GM12891 (cell line): Measurements from ENCODE around the gene BAG5.
"Not testable (repeated sequence)": the region's sequence is repeated elsewhere in the genome, so short reads cannot be mapped to it uniquely, and the experiment has no call there.

Source experiments
- DNase-seq: peaks from one replicate; pipeline ENCODE4 v3.0.0; 2011; ENCODE audit warnings: low spot score; ENCODE audit not compliant: insufficient read length
- FAIRE-seq: peaks from 2 replicates; lab custom pipeline; 2011; peaks lifted over from hg19 to GRCh38; lab: Jason Lieb, UNC
- PAX5 ChIP-seq: IDR thresholded peaks from 2 replicates; pipeline ENCODE4 v1.6.1; 2011; ENCODE audit warnings: low read length, moderate library complexity, mild to moderate bottlenecking; ENCODE audit not compliant: insufficient read depth, severe bottlenecking
- POLR2A ChIP-seq: IDR thresholded peaks from 2 replicates; pipeline ENCODE4 v1.6.1; 2011; ENCODE audit warnings: low read depth, low read length, control low read depth
- POLR2AphosphoS5 ChIP-seq: IDR thresholded peaks from 2 replicates; pipeline ENCODE4 v1.6.1; 2011; ENCODE audit warnings: low read depth, low read length, control low read depth
- POU2F2 ChIP-seq: IDR thresholded peaks from 2 replicates; pipeline ENCODE4 v1.6.1; 2011; ENCODE audit warnings: low read depth, mild to moderate bottlenecking, control low read depth, low read length, moderate library complexity
- SPI1 ChIP-seq: IDR thresholded peaks from 2 replicates; pipeline ENCODE4 v1.6.1; 2011; ENCODE audit warnings: low read depth, low read length, control low read depth
- TAF1 ChIP-seq: IDR thresholded peaks from 2 replicates; pipeline ENCODE4 v1.6.1; 2011; ENCODE audit warnings: low read depth, low read length, control low read depth

BAG5 gene

DNA sequence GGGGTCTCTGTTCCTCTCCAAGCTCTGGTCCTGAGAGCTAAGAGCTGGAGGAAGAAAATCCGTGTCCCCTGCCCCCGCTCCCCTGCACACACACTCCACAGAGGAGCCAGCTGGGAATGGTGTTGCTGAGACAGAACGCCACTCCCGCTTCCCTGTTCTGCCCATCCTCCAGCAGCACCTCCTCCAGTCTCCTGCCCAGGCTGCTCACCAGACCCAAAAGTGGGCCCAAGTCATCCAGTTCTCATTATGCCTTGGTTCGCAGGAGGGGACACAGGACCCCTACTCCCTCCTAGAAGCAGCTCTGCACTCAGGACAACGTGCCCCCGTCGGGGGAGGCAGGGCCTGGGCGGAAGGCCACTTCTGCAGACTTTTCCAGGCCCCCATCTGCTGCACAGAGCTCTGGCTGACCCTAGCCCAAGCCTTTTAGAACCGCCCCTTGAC, 34.3 kb downstream of the BAG5 start:
- TF ChIP-seq POLR2AphosphoS5 (no peak), PAX5 (no peak), SPI1 (no peak), TAF1 (no peak), POLR2A (no peak), POU2F2 (no peak)
- FAIRE-seq: peak; percentile 63
- no peak for DNase-seq

GRCh38 chr14:103527408-103528145, 34.9 kb downstream of the BAG5 start:
- FAIRE-seq (peak; percentile 85), DNase-seq (no peak)
- TF ChIP-seq TAF1: no peak
- peak; percentile 78 for TF ChIP-seq SPI1
- TF ChIP-seq POLR2AphosphoS5: no peak

DNA sequence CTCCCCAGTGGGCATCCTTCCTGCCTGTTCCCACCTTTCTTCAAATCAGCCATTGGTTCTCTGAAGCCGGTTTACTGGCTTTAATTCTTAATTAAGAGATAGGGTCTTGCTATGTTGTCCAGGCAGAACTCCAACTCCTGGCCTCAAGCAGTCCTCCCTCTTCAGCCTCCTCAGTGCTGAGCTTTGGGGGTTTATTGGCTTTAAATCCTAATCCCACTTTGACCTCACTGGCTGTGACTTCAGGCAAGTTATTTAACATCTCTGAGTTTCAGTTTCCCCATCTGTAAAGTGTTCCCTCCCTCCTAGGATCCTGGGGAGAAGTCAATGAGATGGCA, 35.6 kb downstream of the BAG5 start:
- TF ChIP-seq SPI1 (no peak), PAX5 (no peak), POLR2A (no peak), POLR2AphosphoS5 (no peak), POU2F2 (no peak), TAF1 (no peak)
- DNase-seq (no peak), FAIRE-seq (no peak)

DNA sequence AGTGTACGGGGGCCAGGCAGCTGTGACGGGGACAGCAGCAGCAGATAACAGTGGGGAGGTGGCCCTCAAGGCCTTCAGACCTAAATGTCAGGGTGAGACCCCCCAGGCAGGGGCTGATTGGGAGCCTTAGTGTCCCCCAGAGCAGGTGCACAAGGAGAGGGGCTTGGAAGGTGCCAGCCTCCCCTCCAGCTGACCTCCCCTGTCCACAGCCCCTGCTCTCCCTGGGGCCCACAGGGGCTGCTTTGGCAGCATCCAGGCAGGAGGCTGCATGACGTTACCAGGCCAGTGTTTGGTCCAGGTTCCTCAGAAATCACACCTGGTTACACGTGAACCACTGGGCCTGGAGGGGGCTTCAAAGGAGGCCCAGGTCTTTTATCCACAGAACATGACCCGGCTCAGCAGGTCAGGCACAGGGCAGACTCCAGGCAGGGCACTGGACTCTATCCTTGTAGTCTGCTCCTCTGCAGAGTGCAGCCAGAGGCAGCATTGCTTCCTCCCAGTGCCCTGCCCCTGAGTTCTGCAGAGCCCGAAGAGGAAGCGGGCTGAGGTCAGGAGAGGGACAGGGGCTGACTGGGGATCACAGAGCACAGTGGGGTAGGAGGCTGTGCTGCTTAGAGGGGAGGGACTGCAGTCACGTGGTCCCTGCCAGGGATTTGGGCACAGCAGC, 36.1 kb downstream of the BAG5 start:
- DNase-seq: no peak
- peak; percentile 33 for FAIRE-seq
- no peak for TF ChIP-seq TAF1
- TF ChIP-seq POU2F2: no peak
- TF ChIP-seq POLR2AphosphoS5: no peak
- no peak for TF ChIP-seq PAX5
- no peak for TF ChIP-seq SPI1
- TF ChIP-seq POLR2A: no peak

- peak; percentile 16 for FAIRE-seq
- not testable (repeated sequence) for DNase-seq
Measured at GRCh38 chr14:103525430-103526246, 36.8 kb downstream of the BAG5 start.

GRCh38 chr14:103524002-103524935, 38.2 kb downstream of the BAG5 start:
- no peak for DNase-seq
- TF ChIP-seq TAF1: no peak
- no peak for TF ChIP-seq POLR2A
- TF ChIP-seq PAX5: no peak
- TF ChIP-seq POLR2AphosphoS5: no peak
- no peak for TF ChIP-seq POU2F2
- TF ChIP-seq SPI1: no peak
- no peak for FAIRE-seq

- DNase-seq (no peak), FAIRE-seq (no peak)
- TF ChIP-seq POLR2AphosphoS5: no peak
- TF ChIP-seq SPI1: no peak
- TF ChIP-seq POLR2A: no peak
- TF ChIP-seq TAF1: no peak
- no peak for TF ChIP-seq POU2F2
- TF ChIP-seq PAX5: no peak
Measured at GRCh38 chr14:103523575-103523954, 38.9 kb downstream of the BAG5 start.

DNA sequence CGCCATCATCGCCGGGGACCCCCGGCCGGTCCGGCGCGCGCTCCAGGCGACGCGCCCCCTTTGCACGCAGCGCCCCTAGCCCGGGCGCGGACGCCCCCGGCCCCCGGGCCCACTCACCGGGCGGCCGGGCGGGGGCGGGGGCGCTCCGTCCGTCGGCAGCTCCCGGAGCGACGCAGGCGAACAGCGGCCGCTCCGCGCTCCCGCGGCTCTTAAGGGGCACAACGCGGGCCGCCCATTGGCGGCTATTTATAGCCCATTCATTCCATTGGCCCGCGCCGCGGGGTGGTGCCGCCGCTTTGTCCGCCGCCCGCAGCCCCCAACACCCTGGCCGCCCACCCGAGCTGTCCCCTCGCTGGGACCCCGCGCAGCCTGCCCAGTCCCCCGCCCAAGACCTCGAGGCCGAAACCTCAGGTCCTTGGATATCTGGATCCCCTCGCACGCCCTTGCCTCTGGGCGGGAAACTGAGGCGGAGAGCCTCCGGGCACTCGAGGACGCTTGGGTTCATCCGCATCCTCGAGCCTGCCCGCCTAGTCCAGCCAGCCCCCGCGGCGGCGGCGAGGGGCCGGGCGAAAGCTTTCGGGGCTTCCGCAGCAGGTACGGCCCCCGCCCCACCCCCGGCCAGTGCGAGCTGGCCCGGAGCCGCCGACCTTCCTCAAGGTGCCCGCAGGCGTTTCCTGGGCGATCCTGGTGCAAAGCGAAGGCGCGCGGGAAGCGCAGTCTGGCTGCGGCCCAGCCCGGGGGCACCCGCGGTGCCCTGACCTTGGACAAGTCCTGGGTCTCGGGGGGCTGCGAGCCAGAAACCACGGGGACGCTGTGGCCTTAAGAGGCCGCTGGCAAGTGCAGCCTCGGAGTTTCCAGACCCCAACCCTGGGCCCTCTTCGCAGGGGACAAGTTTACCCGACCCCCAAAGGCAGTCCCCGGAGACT, 39.5 kb downstream of the BAG5 start, which contains the start of gene CKB:
CKB (minus strand) TSS at position 182 of the 926 bp plus-strand sequence. CDS start 337 bp downstream, outside the sequence.
- FAIRE-seq: peak; percentile 5
- TF ChIP-seq TAF1: no peak
- no peak for TF ChIP-seq POLR2AphosphoS5
- TF ChIP-seq PAX5: no peak
- no peak for TF ChIP-seq POU2F2
- no peak for TF ChIP-seq POLR2A
- TF ChIP-seq SPI1: no peak
- DNase-seq: no peak
